ENCODE results near the gene EGFL8.

The EGFL8 gene

DNA sequence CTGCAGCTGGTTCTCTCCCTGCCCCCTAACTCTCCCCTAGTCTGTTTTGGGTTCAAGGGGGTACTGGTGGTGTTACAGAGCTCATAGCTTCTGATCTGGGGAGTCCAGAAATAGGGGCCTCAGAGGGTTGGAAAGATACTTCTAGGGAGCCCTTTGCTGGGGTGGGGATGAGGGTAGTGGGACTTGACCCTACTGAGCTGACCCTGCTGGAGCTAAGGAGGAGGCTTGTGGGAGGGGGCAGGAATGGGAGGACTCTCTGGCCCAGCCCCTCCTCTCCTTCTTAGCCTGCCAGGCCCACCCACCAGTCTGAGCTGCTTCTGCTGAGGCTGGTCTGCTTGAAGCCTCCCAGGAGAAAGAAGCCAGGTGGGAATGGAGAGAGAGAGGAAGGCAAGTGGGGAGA, at the start of gene EGFL8:
EGFL8 (plus strand) TSS at position 301 of the 400 bp plus-strand sequence. CDS start 1,571 bp downstream, outside the sequence.
- intact Hi-C loops (cut with DNase I) = no loop called here
- DNase-seq = no peak

DNA sequence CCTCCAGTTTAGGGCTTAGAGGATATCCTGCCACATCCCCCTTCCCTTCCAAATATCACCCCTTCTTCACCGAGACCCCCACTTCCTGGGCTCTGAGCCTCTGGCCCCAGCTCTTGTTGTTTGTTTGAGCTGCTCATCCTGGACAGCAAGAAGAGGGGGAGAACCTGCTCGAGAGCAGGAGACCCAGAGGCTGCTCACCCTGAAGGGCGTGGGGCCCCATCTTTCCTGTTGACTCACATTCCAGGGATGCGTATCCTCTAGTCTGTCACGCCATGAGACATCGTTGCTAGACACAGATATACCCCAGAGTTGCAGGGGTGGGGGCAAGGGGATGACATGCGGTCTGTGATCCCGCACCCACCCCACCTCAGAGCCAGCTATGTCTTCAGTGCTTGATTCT, 49.6 kb upstream of the EGFL8 start:
- DNase-seq = no peak
- intact Hi-C loops (cut with DNase I) = no loop called here

DNA sequence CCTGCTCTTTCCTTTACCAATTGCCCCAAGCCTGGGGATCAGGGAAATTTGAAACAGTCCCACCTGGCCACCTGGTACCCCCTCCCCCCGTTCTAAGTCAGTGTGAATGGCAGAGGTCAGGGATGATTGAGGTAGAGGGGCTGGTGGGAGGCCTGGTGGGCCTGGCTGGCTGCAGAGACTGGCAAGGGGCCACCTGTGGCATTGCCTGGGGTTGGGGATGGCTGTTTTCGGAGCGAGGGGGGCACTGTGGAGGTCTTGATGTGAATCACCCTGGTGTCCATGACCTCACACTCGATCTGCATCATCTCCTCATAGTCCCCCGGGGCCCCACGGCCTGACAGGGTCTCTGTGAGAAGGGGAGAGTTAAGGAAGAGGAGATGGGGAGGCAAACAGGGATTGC, 48.8 kb upstream of the EGFL8 start:
- intact Hi-C loops (cut with DNase I) = no loop called here

DNA sequence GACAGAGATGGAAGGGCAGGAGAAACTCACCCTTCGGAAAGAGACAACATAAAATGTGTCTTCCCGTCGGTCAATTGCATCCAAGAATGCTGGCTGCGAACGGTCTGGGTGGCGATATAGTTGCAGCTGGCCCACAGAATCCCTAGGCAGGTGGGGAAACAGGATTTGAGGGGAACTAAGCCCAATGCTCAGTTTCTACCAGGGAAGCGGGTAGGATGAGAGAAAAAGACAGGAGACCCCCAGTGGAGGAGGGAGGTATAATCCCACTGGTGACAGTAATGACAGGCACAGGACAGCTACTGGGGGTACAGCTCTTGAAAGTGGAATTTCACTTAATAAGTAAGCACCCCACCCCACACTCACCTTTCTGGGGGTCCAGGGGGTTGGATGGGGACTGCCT, 47.7 kb upstream of the EGFL8 start:
- intact Hi-C loops (cut with DNase I) = no loop called here
- peak in 2 of 42 donors; percentile 21 to 29 for DNase-seq

More for the DNA sequence above, 48.8 kb upstream of the EGFL8 start:
- DNase-seq = no peak

DNA sequence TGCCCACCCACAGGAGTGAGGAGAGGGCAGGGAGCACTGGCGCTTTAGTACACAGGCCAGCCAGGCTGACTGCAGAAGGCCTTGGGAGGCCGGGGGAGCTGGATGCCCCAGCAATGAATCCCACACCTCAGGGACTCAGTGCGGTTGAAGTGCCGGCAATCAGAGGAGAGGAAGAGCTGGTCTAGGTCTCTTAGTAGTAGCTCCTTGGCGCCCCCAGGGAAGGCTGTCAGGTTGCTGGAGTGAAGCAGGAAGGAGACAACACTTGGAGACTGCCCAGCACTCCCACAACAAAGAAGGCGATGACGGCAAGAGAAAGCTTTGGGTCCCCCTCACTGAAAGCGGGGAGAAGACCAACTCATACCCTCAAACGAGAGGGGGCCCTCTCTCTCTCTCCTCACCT, 46.9 kb upstream of the EGFL8 start:
- intact Hi-C loops (cut with DNase I) = no loop called here
- no peak for DNase-seq

DNA sequence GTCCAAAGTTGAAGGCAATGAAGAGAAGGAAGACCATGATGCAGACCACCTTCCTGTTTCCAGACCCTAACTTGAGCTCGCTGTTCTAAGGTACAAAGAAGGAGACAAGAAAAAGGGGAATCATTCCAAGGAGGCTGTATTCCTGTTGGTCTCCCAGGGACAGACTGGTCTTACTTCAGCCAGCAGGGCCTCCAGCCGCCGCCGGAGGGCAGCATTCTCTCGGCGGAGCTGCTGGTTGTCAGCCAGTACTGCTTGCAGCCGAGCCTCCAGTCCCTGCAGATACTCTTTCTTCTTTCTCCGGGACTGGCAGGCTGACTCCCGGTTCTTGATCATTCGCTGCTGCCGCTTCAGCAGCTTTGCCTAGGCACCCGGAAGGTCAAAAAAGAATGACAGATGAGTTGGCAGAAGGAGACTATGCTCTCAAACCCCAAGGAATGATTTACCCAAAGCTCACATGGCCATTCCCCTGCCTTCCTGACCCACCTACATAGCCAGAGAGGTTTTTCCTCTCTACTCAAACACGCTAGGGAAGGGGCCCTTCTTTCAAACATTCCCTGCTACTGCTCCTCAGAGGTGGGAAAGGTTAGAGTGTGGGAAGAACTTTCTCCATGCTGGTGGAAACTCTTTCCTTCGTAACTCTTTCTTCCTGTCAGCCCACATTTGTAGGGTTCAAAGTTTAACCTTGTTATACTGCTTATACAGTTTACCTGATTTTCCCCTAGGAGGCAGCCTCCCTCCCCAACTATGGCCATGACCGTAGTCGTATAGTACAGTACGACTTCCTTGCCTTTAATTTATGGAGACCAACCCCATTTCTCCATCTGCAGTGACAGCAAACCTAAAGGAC, 45.4 kb upstream of the EGFL8 start:
- DNase-seq = peak; percentile 75 to 96 (median 91)
- intact Hi-C loops (cut with DNase I) = no loop called here

DNA sequence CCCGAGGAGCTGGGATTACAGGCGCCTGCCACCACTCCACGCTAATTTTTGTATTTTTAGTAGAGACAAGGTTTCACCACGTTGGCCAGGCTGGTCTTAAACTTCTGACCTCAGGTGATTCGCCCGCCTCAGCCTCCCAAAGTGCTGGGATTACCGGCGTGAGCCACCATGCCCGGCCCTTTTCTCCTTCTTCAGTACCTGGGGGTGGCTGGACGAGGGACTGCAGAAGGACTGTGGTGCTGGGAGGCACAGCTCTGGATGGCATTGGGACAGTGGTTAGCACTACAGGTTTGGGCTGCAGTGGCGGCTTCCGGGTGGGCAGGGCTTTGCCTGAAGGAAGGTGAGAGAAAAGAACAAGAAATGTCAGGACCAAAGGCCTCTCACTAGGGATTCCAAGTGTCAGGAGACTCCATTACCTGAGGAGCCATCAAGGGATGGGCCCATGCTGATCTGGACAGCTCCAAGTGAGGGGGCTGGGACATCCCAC, 43.8 kb upstream of the EGFL8 start:
- intact Hi-C loops (cut with DNase I) = no loop called here
- DNase-seq = no peak

DNA sequence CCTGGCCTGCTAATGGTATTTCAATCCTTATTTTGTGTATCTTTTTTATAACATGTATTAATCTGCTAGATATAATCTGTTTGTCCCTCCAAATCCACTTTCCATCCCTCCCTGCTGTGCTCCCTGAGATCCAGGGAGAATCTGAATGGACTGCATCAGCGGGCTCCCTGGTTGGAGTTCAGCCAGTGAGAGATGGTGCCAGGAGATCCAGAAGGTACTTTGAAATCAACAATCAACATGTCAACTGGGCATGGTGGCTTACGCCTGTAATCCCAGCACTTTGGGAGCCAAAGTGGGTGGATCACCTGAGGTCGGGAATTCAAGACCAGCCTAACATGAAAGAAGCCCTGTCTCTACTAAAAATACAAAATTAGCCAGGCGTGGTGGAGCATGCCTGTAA, 40.7 kb upstream of the EGFL8 start:
- no peak for DNase-seq
- intact Hi-C loops (cut with DNase I) = no loop called here

DNA sequence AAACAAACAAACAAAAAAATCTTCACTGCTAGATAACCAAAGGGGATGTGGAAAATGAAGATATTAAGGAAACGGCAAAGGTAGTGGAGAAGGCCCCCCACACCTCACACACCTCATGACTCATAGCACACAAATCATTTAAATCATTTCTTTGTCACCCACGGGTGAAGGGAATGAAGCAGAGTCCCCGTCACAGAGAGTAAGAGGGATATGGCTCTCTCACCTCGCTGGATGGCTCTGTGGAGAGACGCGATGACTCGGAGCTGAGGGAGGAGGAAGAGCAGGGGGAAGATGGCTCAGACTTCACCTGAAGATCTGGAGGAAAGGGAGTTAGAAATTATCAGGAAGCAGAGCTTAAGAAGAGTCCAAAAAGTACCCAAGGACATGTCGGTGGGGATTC, 37.5 kb upstream of the EGFL8 start:
- intact Hi-C loops (cut with DNase I) = loop anchor here (2.0 to 5.0 kb wide), 2 partner anchors 28 to 70 kb away; partner anchors contain the start of gene PPT2

DNA sequence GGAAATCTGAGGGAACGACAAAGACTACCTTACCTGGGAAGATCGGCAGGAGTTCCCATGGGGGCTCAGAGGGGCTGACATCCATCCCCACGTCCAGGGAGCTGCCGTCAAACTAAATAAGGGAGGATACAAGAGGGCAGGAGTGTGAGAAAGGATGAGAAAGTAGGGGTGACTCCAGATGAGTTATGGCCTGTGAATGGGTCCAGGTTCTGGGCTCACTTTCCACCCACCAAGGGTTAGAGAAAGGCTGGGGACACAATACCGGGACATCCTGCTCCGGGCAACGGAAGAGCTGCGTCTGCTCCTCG, 37.0 kb upstream of the EGFL8 start:
- no peak for DNase-seq
- intact Hi-C loops (cut with DNase I) = loop anchor here (2.0 to 5.0 kb wide), 2 partner anchors 27 to 70 kb away; partner anchors contain the start of gene PPT2

More for the DNA sequence above, 37.5 kb upstream of the EGFL8 start:
- DNase-seq = peak in 28 of 42 donors; percentile 28 to 84 (median 61)

DNA sequence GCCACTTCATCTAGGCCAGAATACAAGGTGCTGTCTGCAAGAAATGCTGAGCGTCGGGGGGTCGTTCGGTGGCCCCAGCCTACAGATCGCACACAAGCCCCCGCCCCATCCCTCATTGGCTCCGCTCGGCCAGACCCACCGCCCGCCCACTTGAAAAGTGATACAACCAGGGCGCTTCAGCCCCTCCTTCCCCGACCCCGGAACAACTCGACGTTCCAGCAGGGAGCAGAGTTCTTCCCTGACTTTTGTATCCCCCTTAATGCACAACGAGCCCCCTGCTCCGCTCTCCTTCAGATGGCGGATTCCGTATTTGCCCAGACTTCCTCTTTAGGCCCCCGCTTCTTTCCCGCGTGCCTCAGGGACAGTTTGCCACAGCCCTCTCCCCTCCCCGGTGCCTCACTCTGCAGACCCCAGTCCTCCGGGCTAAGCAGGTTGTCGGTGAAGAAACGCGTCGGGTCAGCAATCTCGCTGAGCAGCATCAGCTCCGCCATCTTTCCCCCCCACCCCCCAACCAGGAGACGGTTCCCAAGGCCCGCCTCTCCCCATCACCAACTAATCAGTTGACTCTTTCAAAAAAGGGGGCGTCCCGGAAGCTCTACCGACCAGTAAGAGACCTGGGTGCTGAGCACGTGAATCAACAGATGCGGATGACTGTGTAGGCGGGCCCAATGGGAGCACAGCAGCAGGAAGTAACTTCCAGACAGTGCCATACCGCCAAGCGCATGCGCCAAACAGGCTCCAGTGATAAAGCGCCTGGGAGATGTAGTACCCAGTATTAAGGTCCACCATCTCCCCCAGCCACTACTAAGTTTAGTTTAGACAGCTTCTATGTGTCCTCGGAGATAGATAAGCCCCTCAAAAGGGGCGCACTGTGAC, 36.4 kb upstream of the EGFL8 start, which contains the start of gene ATF6B:
ATF6B (minus strand) TSS at position 530 of the 876 bp plus-strand sequence; CDS start at position 491, 39 bp downstream.
- peak; percentile 96 to 100 (median 99) for DNase-seq
- intact Hi-C loops (cut with DNase I) = loop anchor here (2.0 to 5.0 kb wide), 2 partner anchors 27 to 69 kb away; partner anchors contain the start of gene PPT2

DNA sequence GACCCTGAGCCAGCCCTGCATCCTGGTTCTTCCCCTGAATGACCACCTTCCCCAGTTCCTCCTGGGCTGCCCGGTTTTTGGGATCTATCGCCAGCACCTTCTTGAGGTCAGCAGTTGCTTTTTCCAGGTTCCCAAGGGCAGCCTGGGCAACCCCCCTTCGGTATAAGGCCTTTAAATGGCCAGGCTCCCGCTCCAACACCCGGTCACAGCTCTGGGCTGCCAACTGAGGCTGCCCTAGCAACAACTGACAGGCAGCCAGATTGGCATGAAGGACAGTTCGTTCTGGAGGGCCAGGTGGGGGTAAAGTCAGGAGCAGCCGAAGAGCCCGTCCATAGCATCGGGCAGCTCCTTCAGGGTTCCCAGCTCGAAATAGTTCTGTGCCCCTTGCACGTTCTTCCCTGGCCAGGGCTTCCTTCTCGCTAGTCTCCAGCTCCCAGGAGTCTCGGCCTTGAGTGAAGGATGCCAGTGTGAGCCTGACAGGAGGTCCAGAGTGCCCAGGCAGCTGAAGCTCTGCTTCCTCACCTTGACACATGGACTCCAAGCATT, 35.6 kb upstream of the EGFL8 start:
- intact Hi-C loops (cut with DNase I) = loop anchor here (5.0 kb wide), 1 partner anchor 68 kb away; no protein-coding TSS in a partner anchor
- DNase-seq = no peak

DNA sequence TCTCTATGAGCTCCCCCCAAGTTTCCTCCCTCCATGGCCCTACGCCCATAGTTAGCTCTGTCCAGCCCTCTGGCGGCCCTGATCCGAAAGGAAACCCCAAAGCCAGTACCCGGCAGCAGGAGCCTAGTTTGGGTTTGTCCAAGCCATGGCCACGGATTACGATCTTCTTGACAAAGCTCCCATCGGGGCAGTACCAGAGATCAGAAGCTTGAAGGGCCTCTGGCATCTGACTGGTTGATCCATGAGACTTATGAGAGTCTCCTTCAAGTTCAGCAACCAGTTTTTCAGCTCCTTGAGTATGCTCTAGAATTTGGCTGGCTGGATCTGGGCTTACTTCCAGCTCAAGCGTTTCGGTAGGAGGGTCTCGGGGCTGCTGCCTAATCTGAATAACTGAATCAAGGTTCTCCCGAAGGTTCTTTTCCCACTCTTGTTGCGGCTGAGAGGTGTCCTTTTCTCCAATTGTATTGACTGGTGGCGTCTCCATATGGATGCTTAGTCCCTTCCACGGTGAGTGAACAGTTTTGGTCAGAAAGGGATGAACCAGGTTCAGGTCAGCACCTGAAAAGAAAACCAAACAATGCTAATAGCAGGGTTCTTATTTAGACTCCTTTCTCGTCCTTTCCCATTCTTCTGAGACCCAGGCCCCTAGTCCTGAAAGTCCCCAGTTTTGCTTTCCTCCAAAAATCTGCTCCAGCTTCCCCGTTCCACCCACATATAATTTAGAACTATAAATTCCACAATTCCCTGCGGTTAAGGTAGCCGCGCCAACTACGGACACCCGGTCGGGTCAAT, 34.9 kb upstream of the EGFL8 start:
- peak in 1 of 42 donors; percentile 77 for DNase-seq
- intact Hi-C loops (cut with DNase I) = loop anchor here (5.0 kb wide), 1 partner anchor 68 kb away; no protein-coding TSS in a partner anchor

DNA sequence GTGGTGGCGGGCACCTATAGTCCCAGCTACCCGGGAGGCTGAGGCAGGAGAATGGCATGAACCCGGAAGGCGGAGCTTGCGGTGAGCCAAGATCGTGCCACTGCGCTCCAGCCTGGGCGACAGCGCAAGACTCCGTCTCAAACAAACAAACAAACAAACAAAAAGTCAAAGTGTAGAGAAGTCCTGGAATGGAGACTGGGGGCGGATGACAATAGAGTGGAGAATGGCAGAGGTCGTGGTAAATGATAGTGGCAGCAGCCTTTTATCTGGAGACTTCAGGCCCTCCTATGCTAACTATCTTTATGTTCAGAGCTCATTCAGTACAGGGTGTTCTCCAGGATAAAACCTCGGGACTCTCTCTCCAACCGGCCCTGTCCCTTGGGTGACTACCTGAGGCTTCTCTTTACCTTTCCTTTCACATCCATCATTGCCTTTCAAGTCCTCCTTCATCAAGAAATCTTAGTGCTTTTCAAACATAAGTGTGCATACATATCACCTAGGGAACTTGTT, 32.9 kb upstream of the EGFL8 start:
- intact Hi-C loops (cut with DNase I) = no loop called here
- no peak for DNase-seq

DNA sequence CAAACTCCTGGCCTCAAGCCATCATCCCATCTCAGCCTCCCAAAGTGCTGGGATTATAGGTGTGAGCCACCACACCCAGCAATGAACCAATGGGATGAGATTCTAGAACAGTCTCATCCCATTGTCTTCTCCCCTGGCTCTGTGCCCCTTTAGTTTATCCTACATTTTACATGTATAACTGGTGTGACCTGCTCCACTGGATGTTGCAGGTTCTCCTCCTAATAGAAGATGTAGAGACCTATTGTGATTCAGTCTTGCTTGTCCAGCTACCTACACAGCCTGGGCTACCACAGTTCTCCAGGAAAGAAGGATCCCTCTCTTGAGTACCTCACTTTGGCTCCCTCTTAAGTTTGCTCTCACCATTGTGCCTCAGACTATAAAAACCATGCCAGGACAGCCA, 32.3 kb upstream of the EGFL8 start:
- no peak for DNase-seq
- intact Hi-C loops (cut with DNase I) = no loop called here

DNA sequence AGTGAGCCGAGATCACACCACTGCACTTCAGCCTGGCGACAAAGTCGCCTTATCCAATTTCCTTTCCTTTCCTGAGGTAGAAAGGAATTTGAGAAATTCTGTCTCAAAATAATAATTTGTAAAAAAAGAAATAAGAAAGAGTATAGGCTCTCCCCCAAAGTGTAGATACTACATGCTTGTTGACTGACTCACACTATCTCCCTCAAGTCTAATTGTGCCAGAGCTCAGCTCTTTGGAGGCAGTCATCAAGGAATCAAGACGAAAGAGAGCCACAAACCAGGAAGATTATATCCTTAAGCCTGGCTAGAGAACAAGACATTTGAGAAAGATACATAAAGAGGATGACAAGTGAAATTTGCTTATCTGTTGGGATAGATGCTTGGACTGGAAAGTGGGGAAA, 30.6 kb upstream of the EGFL8 start:
- no peak for DNase-seq
- intact Hi-C loops (cut with DNase I) = no loop called here

DNA sequence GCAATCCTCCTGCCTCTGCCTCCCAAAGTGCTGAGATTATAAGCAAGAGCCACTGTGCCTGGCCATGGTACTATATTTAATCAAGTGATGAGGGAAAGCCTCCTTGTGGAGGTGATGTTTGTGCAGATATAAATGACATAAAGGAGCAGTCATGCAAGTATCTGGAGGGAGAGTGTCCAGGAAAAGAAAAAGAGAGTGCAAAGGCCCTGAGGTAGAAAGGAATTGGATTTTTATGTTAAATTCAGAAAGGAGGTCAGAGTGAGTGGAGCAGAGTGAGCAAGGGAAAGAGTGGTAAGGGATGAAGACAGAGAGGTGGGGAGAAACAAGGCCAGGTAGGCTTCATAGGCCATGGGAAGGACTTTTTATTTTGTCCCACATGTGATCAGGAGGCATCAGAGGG, 26.9 kb upstream of the EGFL8 start:
- intact Hi-C loops (cut with DNase I) = no loop called here
- DNase-seq = no peak

DNA sequence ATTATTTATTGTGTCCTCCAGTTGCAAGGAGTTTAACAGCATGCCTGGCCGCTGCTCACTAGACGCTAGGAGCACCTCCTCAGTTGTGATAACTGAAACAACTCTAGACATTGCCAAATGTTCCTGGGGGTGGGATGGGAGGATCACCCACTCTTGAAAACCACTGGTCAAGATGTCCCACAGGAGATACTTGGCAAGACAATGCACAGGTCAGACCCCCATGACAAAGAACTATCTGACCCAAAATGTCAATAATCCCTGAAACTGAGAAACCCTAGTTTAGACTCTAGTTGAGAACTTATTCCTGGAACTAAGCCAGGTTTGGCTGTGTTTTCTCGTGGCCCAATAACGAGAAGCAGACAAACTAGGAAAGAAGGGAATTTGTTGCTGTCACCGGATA, 24.8 kb upstream of the EGFL8 start:
- intact Hi-C loops (cut with DNase I) = no loop called here
- DNase-seq = no peak

All from head of caudate nucleus (tissue), 42 donors.